PC-9 (cell line): ENCODE measurements around the gene CRIP1. TPM values are rescaled to one million over a fixed set of nuclear protein-coding genes. Genes with fewer than 3 reads are reported as not detected.

Experiments
- BruUV-seq: library from RNA; stranded (reverse); fragments of 400-500 nt; replicated peaks from 2 replicates; lab custom pipeline; 2021; lab: Mats Ljungman, UMichigan
- CTCF ChIA-PET: fragments of 300-600 bp; sonication (Branson Sonifier 250); formaldehyde crosslinking; loops from one replicate; lab custom pipeline; 2022; ENCODE audit warnings: antibody characterized with exemption; lab: Charles Lee
- POLR2A ChIA-PET: fragments of 300-600 bp; sonication (Branson Sonifier 250); formaldehyde crosslinking; loops from one replicate; lab custom pipeline; 2022; ENCODE audit warnings: antibody characterized with exemption; ENCODE audit not compliant: unreplicated experiment; lab: Charles Lee
- DNase-seq, 2 experiments: peaks; one replicate each; pipeline versions ENCODE4 v3.0.0 to v3.0.0-alpha.2; 2015 to 2022; ENCODE audit warnings: mixed read lengths in 1 of 2
- H2AFZ ChIP-seq: fragments of 200-600 bp; sonication (generic); 2 replicates; pipeline ENCODE4 v1.8.1; 2017; ENCODE audit warnings: antibody characterized with exemption
- H3F3A ChIP-seq: fragments of 200-600 bp; sonication (generic); 2 replicates; pipeline ENCODE4 v1.8.1; 2017; ENCODE audit warnings: antibody characterized with exemption, mild to moderate bottlenecking, low read depth; ENCODE audit not compliant: insufficient read depth
- H3K27ac ChIP-seq: fragments of 200-600 bp; sonication (generic); 2 replicates; pipeline ENCODE4 v1.6.1; 2016; ENCODE audit warnings: mixed run types
- H3K27me3 ChIP-seq: fragments of 200-600 bp; sonication (generic); 2 replicates; pipeline ENCODE4 v1.6.1; 2016; ENCODE audit warnings: low read depth, mixed run types; ENCODE audit not compliant: insufficient read depth
- H3K36me3 ChIP-seq: fragments of 200-600 bp; sonication (generic); 2 replicates; pipeline ENCODE4 v1.6.1; 2016; ENCODE audit warnings: low read depth, mixed run types
- H3K4me1 ChIP-seq: fragments of 200-600 bp; sonication (generic); replicated peaks from 2 replicates; pipeline ENCODE4 v1.6.1; 2016; ENCODE audit warnings: mixed run types; ENCODE audit not compliant: insufficient read depth
- H3K4me2 ChIP-seq: fragments of 200-600 bp; sonication (generic); 2 replicates; pipeline ENCODE4 v1.6.1; 2017; ENCODE audit warnings: mixed run types
- H3K4me3 ChIP-seq: fragments of 200-600 bp; sonication (generic); 2 replicates; pipeline ENCODE4 v1.6.1; 2016; ENCODE audit warnings: mixed run types
- H3K79me2 ChIP-seq: fragments of 200-600 bp; sonication (generic); 2 replicates; pipeline ENCODE4 v1.6.1; 2017; ENCODE audit warnings: low read depth, mixed run types
- H3K9me2 ChIP-seq: fragments of 200-600 bp; sonication (generic); 2 replicates; pipeline ENCODE4 v1.8.1; 2017; ENCODE audit warnings: mild to moderate bottlenecking; ENCODE audit not compliant: insufficient read depth
- H3K9me3 ChIP-seq: fragments of 200-600 bp; sonication (generic); 2 replicates; pipeline ENCODE4 v1.8.1; 2016; ENCODE audit warnings: low read depth; ENCODE audit not compliant: insufficient read depth
- H4K20me1 ChIP-seq: fragments of 200-600 bp; sonication (generic); 2 replicates; pipeline ENCODE4 v1.8.1; 2017; ENCODE audit not compliant: insufficient read depth
- CTCF ChIP-seq: fragments of 200-600 bp; sonication (generic); conservative IDR thresholded peaks from 2 replicates; pipeline ENCODE4 v1.6.1; 2017; ENCODE audit warnings: mixed run types, antibody characterized with exemption, mild to moderate bottlenecking, moderate library complexity
- EZH2 ChIP-seq: fragments of 200-600 bp; sonication (generic); IDR thresholded peaks from 2 replicates; pipeline ENCODE4 v1.8.0; 2017; ENCODE audit warnings: antibody characterized with exemption, low read depth
- intact Hi-C: fragments of 100-400 bp; cut with micrococcal nuclease; formaldehyde crosslinking; loops from one replicate; pipeline ENCODE4 v1.10.0; 2022; ENCODE audit not compliant: unreplicated experiment
- total RNA-seq: library from RNA; stranded (reverse); gene quantifications from 2 replicates; pipeline ENCODE4 v1.2.3, GENCODE V29; 2021

The CRIP1 gene
- total RNA-seq, 1 experiment from 2014 or later = 296 TPM

GRCh38 chr14:105467249-105467941 is 19.3 kb upstream of the CRIP1 start:
- intact Hi-C loops = loop anchor here (2.0 to 5.0 kb wide), 2 partner anchors 13 to 50 kb away; partner anchors contain the start of gene MTA1
- Histone ChIP-seq H3K9me2 (no peaks in the 10 kb centered on the region), H3K4me1 (peaks cover 44% of the 10 kb centered on the region), H3K79me2 (no peaks in the 10 kb centered on the region), H3K4me3 (no peak overlapping the region), H3K36me3 (peaks cover 5% of the 10 kb centered on the region; the same call in 1 of the 2 replicates), H3F3A (peaks cover 24% of the 10 kb centered on the region; the same call in 1 of the 2 replicates), H3K4me2 (peak overlapping the region; percentile 55), H2AFZ (no peak overlapping the region), H3K27ac (no peak overlapping the region), H3K27me3 (no peaks in the 10 kb centered on the region), H4K20me1 (peaks cover 8% of the 10 kb centered on the region; the same call in 1 of the 2 replicates), H3K9me3 (no peaks in the 10 kb centered on the region)
- BruUV-seq = no TSS peak
- DNase-seq = peak; percentile 74 to 85
- TF ChIP-seq CTCF (no peak), EZH2 (no peak)
- ChIA-PET POLR2A (no interaction called here), CTCF (no interaction called here)

- Histone ChIP-seq H3K27me3 (no peaks in the 10 kb centered on the region), H4K20me1 (peaks cover 8% of the 10 kb centered on the region; the same call in 1 of the 2 replicates), H3K9me3 (no peaks in the 10 kb centered on the region), H2AFZ (no peak overlapping the region), H3K4me2 (0 out of 2 replicates have a peak overlapping the region, but pooled peaks have one; percentile 55), H3K4me3 (no peak overlapping the region), H3K36me3 (peaks cover 5% of the 10 kb centered on the region; the same call in 1 of the 2 replicates), H3K9me2 (no peaks in the 10 kb centered on the region), H3K4me1 (peaks cover 50% of the 10 kb centered on the region), H3K79me2 (no peaks in the 10 kb centered on the region), H3F3A (peaks cover 30% of the 10 kb centered on the region; the same call in 1 of the 2 replicates), H3K27ac (no peak overlapping the region)
- POLR2A ChIA-PET = no interaction called here
- DNase-seq = no peak
- BruUV-seq = no TSS peak
- CTCF ChIA-PET = no interaction called here
- intact Hi-C loops = loop anchor here (2.0 to 5.0 kb wide), 2 partner anchors 13 to 51 kb away; partner anchors contain the start of gene MTA1
- TF ChIP-seq CTCF = no peak
Observed at GRCh38 chr14:105467942-105468471, 18.7 kb upstream of the CRIP1 start.

- Histone ChIP-seq H3K4me1 (peaks cover 57% of the 10 kb centered on the region), H3F3A (peaks cover 35% of the 10 kb centered on the region; the same call in 1 of the 2 replicates), H3K4me3 (no peak overlapping the region), H3K9me3 (no peaks in the 10 kb centered on the region), H3K27ac (no peak overlapping the region), H4K20me1 (peaks cover 8% of the 10 kb centered on the region; the same call in 1 of the 2 replicates), H3K79me2 (no peaks in the 10 kb centered on the region), H3K9me2 (no peaks in the 10 kb centered on the region), H2AFZ (no peak overlapping the region), H3K4me2 (no peak overlapping the region), H3K27me3 (no peaks in the 10 kb centered on the region), H3K36me3 (peaks cover 5% of the 10 kb centered on the region; the same call in 1 of the 2 replicates)
- peak in 1 of 2 experiments; percentile 28 for DNase-seq
- intact Hi-C loops = loop anchor here (5.0 kb wide), 1 partner anchor 51 kb away; the partner anchor contains the start of gene MTA1
- POLR2A ChIA-PET = no interaction called here
- no TSS peak for BruUV-seq
- CTCF ChIA-PET = no interaction called here
- TF ChIP-seq CTCF = no peak
- no peak for TF ChIP-seq EZH2
Observed at GRCh38 chr14:105468621-105469241, 18.0 kb upstream of the CRIP1 start.
